Measurements from ENCODE around the gene PPIF. TPM values are rescaled to one million over a fixed set of nuclear protein-coding genes. Genes with fewer than 3 reads are reported as not detected.
A peak's percentile ranks its signal among the peaks of the same experiment; 100 is the strongest.

Gene PPIF
- total and polyA plus RNA-seq, 2 experiments from 2014 or later, result 86.6 to 143 TPM

GRCh38 chr10:79316671-79317431 is 30.4 kb upstream of the PPIF start:
- peak overlapping the region; percentile 12 for H3K27ac ChIP-seq

GRCh38 chr10:79318369-79318768 is 28.9 kb upstream of the PPIF start:
- Histone ChIP-seq H3K36me3 (peaks cover 2% of the 10 kb centered on the region), H3K27ac (no peak overlapping the region), H3K4me3 (no peak overlapping the region), H3K4me1 (ENCODE audit: low read depth) (no peaks in the 10 kb centered on the region), H3K9me3 (ENCODE audit: low read depth) (no peaks in the 10 kb centered on the region), H3K27me3 (no peaks in the 10 kb centered on the region)
- no peak for DNase-seq (ENCODE audit: low read depth in 1 of 2, low spot score in 1 of 2)
- TF ChIP-seq CTCF (IDR thresholded peaks at IDR 0.05; ENCODE audit: low read depth, low read length), result no peak

More at GRCh38 chr10:79316671-79317431, 30.4 kb upstream of the PPIF start:
- Histone ChIP-seq H3K36me3 (peaks cover 8% of the 10 kb centered on the region), H3K9me3 (ENCODE audit: low read depth) (no peaks in the 10 kb centered on the region), H3K27me3 (no peaks in the 10 kb centered on the region), H3K4me3 (no peak overlapping the region), H3K4me1 (ENCODE audit: low read depth) (no peaks in the 10 kb centered on the region)
- peak; percentile 12 for TF ChIP-seq CTCF (IDR thresholded peaks at IDR 0.05; ENCODE audit: low read depth, low read length)
- DNase-seq (ENCODE audit: low read depth in 1 of 2, low spot score in 1 of 2), result no peak

- no peak overlapping the region for H3K4me3 ChIP-seq
- H3K4me1 ChIP-seq (ENCODE audit: low read depth), result no peaks in the 10 kb centered on the region
- H3K27me3 ChIP-seq, result no peaks in the 10 kb centered on the region
- H3K36me3 ChIP-seq, result no peaks in the 10 kb centered on the region
- H3K27ac ChIP-seq, result no peak overlapping the region
- H3K9me3 ChIP-seq (ENCODE audit: low read depth), result no peaks in the 10 kb centered on the region
- DNase-seq (ENCODE audit: low read depth in 1 of 2, low spot score in 1 of 2), result no peak
- no peak for TF ChIP-seq CTCF (IDR thresholded peaks at IDR 0.05; ENCODE audit: low read depth, low read length)
Observed at GRCh38 chr10:79319115-79319771, 28.0 kb upstream of the PPIF start.

- DNase-seq (ENCODE audit: low read depth in 1 of 2, low spot score in 1 of 2), result no peak
- Histone ChIP-seq H3K9me3 (ENCODE audit: low read depth) (no peaks in the 10 kb centered on the region), H3K4me3 (no peak overlapping the region), H3K36me3 (no peaks in the 10 kb centered on the region), H3K4me1 (ENCODE audit: low read depth) (no peaks in the 10 kb centered on the region), H3K27ac (no peak overlapping the region), H3K27me3 (no peaks in the 10 kb centered on the region)
- TF ChIP-seq CTCF (IDR thresholded peaks at IDR 0.05; ENCODE audit: low read depth, low read length), result no peak
Observed at GRCh38 chr10:79320316-79320715, 27.0 kb upstream of the PPIF start.

- no peaks in the 10 kb centered on the region for H3K4me1 ChIP-seq (ENCODE audit: low read depth)
- DNase-seq (ENCODE audit: low read depth in 1 of 2, low spot score in 1 of 2), result peak in 1 of 2 donors; percentile 65
- no peaks in the 10 kb centered on the region for H3K27me3 ChIP-seq
- no peak overlapping the region for H3K27ac ChIP-seq
- no peak for TF ChIP-seq CTCF (IDR thresholded peaks at IDR 0.05; ENCODE audit: low read depth, low read length)
- H3K4me3 ChIP-seq, result no peak overlapping the region
- no peaks in the 10 kb centered on the region for H3K9me3 ChIP-seq (ENCODE audit: low read depth)
- H3K36me3 ChIP-seq, result no peaks in the 10 kb centered on the region
Observed at GRCh38 chr10:79320820-79321493, 26.3 kb upstream of the PPIF start.

Measured in cardiac muscle cell (in vitro differentiated cells and primary cell).